AML-193 (cell line): Measurements from ENCODE around the gene TGFA.

Experiments used
- DNase-seq, 2 experiments: peaks; one replicate each; lab custom pipeline; 2025; lab: John Stamatoyannopoulos, UW

The TGFA gene

GRCh38 chr2:70418514-70418913, 135.1 kb downstream of the TGFA start:
- no peak for DNase-seq

- DNase-seq: no peak
Measured at GRCh38 chr2:70417011-70417410, 136.6 kb downstream of the TGFA start.

GRCh38 chr2:70412294-70413070, 141.1 kb downstream of the TGFA start:
- DNase-seq: no peak

- DNase-seq: no peak
Measured at GRCh38 chr2:70411483-70412125, 142.0 kb downstream of the TGFA start.

GRCh38 chr2:70403267-70404053, 150.2 kb downstream of the TGFA start:
- DNase-seq: no peak

GRCh38 chr2:70400539-70400938, 153.1 kb downstream of the TGFA start:
- no peak for DNase-seq

GRCh38 chr2:70399046-70399445, 154.6 kb downstream of the TGFA start:
- no peak for DNase-seq
